Parathyroid adenoma (tissue), 2 donors: ENCODE data around the gene LRRC8C.

Source experiments
- H2AFZ ChIP-seq: fragments of 300-600 bp; sonication (generic); one replicate; pipeline ENCODE4 v1.7.0; 2017; ENCODE audit warnings: antibody characterized with exemption, mild to moderate bottlenecking
- H3K27ac ChIP-seq: fragments of 300-600 bp; sonication (generic); one replicate; pipeline ENCODE4 v1.7.0; 2017
- H3K27me3 ChIP-seq: fragments of 300-600 bp; sonication (generic); one replicate; pipeline ENCODE4 v1.7.0; 2017; ENCODE audit warnings: low read length; ENCODE audit not compliant: control insufficient read depth, insufficient read depth
- H3K36me3 ChIP-seq: fragments of 300-600 bp; sonication (generic); one replicate; pipeline ENCODE4 v1.7.0; 2017; ENCODE audit warnings: low read length; ENCODE audit not compliant: control insufficient read depth, insufficient read depth
- H3K4me1 ChIP-seq: fragments of 300-600 bp; sonication (generic); one replicate; pipeline ENCODE4 v1.7.0; 2017; ENCODE audit warnings: control low read depth
- H3K4me2 ChIP-seq: fragments of 300-600 bp; sonication (generic); one replicate; pipeline ENCODE4 v1.7.0; 2017; ENCODE audit warnings: low read length
- H3K4me3 ChIP-seq: fragments of 300-600 bp; sonication (generic); one replicate; pipeline ENCODE4 v1.7.0; 2017; ENCODE audit warnings: low read depth, low read length
- H3K79me2 ChIP-seq: fragments of 300-600 bp; sonication (generic); one replicate; pipeline ENCODE4 v1.7.0; 2017; ENCODE audit warnings: control low read depth
- H3K9ac ChIP-seq: fragments of 300-600 bp; sonication (generic); one replicate; pipeline ENCODE4 v1.7.0; 2017; ENCODE audit warnings: mild to moderate bottlenecking
- H3K9me3 ChIP-seq: fragments of 300-600 bp; sonication (generic); one replicate; pipeline ENCODE4 v1.7.0; 2017; ENCODE audit warnings: low read length; ENCODE audit not compliant: control insufficient read depth
- CTCF ChIP-seq: fragments of 300-600 bp; sonication (generic); IDR thresholded peaks from one replicate; pipeline ENCODE4 v1.7.0; 2017; ENCODE audit warnings: antibody characterized with exemption, mild to moderate bottlenecking
- donor health status: primary hyperparathyroidism.

LRRC8C gene

GRCh38 chr1:89688607-89689006, 55.7 kb downstream of the LRRC8C start:
- H3K4me3 ChIP-seq = no peak overlapping the region
- H3K9ac ChIP-seq = no peak overlapping the region
- H3K79me2 ChIP-seq = no peaks in the 10 kb centered on the region
- no peak for TF ChIP-seq CTCF
- no peaks in the 10 kb centered on the region for H3K9me3 ChIP-seq
- H2AFZ ChIP-seq = no peak overlapping the region
- no peak overlapping the region for H3K4me2 ChIP-seq
- no peaks in the 10 kb centered on the region for H3K27me3 ChIP-seq
- no peaks in the 10 kb centered on the region for H3K36me3 ChIP-seq
- H3K27ac ChIP-seq = no peak overlapping the region
- H3K4me1 ChIP-seq = no peaks in the 10 kb centered on the region

GRCh38 chr1:89689234-89689633, 56.3 kb downstream of the LRRC8C start:
- H3K27me3 ChIP-seq = no peaks in the 10 kb centered on the region
- no peak overlapping the region for H3K4me3 ChIP-seq
- no peaks in the 10 kb centered on the region for H3K4me1 ChIP-seq
- no peak overlapping the region for H3K9ac ChIP-seq
- no peak overlapping the region for H3K4me2 ChIP-seq
- no peaks in the 10 kb centered on the region for H3K36me3 ChIP-seq
- H2AFZ ChIP-seq = no peak overlapping the region
- no peak overlapping the region for H3K27ac ChIP-seq
- H3K79me2 ChIP-seq = no peaks in the 10 kb centered on the region
- H3K9me3 ChIP-seq = no peaks in the 10 kb centered on the region
- no peak for TF ChIP-seq CTCF

GRCh38 chr1:89690595-89690994, 57.7 kb downstream of the LRRC8C start:
- Histone ChIP-seq H3K27me3 (no peaks in the 10 kb centered on the region), H3K9ac (no peak overlapping the region), H3K4me1 (no peaks in the 10 kb centered on the region), H3K4me3 (no peak overlapping the region), H3K4me2 (no peak overlapping the region), H3K79me2 (no peaks in the 10 kb centered on the region), H3K9me3 (no peaks in the 10 kb centered on the region), H3K27ac (no peak overlapping the region), H2AFZ (no peak overlapping the region), H3K36me3 (no peaks in the 10 kb centered on the region)
- no peak for TF ChIP-seq CTCF

DNA sequence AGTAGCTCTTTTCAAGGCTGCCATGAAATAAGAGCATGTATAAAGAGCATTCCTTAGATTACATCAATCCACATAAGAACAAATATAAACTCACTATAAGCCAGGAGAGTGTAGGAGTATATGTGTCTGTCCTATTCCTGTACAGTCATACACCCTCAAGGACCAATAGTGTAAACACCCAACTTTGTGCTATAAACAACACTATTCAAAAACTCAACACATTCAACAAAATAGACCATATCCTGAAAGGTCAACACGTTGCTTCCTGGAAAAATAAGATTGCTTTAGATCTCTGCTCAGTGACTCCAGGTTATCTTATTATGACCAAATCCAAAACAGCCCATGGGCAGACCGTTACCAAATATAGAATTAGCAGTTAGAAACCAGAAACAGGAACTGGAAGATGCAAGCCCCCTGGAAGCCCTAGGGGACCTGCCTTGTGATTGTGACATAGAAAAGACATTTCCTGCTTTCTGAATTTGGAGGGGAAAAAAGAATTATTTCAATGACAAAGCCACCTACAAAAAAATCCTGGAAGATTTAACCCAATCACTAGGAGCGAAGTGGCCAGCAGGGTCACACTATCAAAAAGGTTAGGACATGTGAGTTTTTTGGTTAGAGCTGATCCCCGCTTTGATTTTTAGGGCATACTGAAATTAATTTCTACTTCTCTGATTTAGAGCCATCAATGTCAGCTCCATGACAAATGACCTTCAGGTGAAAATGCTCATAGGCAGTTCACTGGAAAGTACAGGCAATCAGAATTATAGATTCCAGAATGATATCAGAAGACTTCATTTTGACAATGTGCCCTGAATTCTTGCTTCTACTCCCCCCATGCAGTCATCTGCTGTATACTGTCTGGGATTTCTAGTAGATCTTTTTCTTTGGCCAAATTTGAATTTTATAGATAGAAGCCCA, 59.9 kb downstream of the LRRC8C start:
- H3K79me2 ChIP-seq = no peaks in the 10 kb centered on the region
- H3K27ac ChIP-seq = peak overlapping the region; percentile 51
- H3K9ac ChIP-seq = no peak overlapping the region
- H2AFZ ChIP-seq = no peak overlapping the region
- no peak overlapping the region for H3K4me2 ChIP-seq
- H3K4me1 ChIP-seq = no peaks in the 10 kb centered on the region
- H3K27me3 ChIP-seq = no peaks in the 10 kb centered on the region
- H3K4me3 ChIP-seq = no peak overlapping the region
- no peaks in the 10 kb centered on the region for H3K36me3 ChIP-seq
- TF ChIP-seq CTCF = no peak
- H3K9me3 ChIP-seq = no peaks in the 10 kb centered on the region

DNA sequence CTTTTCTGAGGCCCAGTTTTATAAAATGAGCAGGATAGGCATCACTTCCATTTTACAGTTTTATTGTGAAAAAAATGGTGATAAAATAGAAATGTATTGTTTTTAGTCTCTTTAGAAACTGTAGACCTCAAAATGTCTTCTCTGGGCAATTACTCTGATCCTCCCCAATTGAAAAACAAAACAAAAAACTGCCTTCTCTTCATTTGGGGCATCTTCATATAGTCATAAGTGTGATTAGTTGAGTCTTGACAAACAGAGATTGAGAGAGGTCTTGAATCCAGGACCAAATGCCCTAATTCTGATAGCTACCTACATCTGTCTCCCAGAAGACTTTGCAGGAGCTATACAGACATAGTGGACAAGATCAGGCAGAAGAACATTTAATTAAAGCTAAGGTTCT, 62.9 kb downstream of the LRRC8C start:
- Histone ChIP-seq H3K36me3 (no peaks in the 10 kb centered on the region), H3K27ac (no peak overlapping the region), H3K4me3 (no peak overlapping the region), H3K27me3 (no peaks in the 10 kb centered on the region), H3K9ac (no peak overlapping the region), H3K4me2 (no peak overlapping the region), H3K9me3 (no peaks in the 10 kb centered on the region), H3K4me1 (no peaks in the 10 kb centered on the region), H2AFZ (no peak overlapping the region), H3K79me2 (no peaks in the 10 kb centered on the region)
- no peak for TF ChIP-seq CTCF
